ENCODE data around the gene LRRC55.
A peak's percentile ranks its signal among the peaks of the same experiment; 100 is the strongest.
"Not testable (repeated sequence)": the region's sequence is repeated elsewhere in the genome, so short reads cannot be mapped to it uniquely, and the experiment has no call there.

Gene LRRC55

DNA sequence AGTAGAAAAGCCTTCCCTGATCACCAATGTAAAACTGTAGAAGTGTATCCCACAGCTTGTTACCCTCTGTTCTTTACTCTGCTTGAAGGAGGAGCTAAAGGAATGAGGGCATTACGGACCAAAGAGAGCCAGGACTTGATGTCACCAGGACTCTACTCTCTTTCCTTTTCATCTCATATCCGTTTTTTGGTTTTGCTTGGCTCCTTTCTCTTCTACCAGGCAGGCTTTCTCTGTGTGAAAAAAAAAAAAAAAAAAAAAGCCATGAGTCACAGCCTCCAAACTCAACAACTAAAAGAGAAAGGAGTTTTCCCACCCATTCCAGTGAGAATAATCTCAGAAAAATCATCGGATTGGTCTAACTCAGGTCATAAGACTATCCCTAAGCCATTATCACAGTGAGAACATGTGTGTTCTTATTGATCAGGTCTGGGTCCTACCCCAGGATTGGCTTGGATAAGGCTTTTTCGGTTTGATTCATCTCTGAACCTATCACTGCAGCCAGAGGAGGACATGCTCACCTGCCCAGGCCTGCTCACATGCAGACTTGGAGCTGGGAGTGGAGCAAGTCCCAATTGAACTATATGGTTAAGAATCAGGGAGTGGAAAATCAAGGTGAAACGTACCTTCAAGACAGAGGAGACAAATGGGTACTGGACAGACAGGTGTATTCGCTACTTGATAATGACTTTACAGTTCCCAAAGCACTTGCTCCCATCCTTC lies 19.4 kb upstream of the LRRC55 start:
- DNase-seq, result no peak

- no peak for DNase-seq
Measured at GRCh38 chr11:57163160-57163868, 18.4 kb upstream of the LRRC55 start.

GRCh38 chr11:57164317-57164716 lies 17.4 kb upstream of the LRRC55 start:
- no peak for DNase-seq

DNA sequence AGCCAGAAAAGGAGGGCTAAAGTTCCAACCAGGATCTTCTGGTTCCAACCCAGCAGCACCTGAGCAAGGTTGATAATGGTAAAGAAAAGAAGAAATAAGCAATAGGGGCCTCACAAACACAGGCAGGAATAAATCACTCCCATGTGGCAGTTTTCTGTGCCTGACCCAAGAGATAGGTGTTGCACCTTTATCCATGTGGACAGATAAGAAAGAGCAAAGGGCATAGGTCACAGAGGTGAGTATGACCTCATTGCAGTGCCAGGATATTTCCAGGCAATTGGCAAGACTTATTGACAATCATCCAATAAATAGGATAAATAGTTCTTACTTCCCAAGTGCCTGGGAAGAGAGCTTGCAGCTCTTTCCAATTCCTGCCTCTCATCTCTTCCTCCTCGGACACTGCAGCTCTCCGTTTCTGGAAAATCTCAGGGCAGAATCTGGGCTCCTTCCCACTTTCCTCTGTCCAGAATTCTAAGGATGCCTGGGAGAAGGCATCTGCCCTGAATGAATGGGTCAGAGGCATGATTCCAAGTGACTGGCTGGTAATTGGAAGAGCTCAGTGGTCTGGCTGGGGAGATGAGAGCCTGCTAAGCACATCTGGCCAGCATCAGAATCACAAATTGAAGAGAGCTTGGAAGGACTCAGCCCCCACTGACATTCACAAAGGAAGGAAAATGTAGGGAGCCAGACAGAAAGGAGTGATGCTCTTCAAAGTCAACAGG lies 14.5 kb upstream of the LRRC55 start:
- DNase-seq, result no peak

GRCh38 chr11:57169732-57170313 lies 11.9 kb upstream of the LRRC55 start:
- DNase-seq, result not testable (repeated sequence)

DNA sequence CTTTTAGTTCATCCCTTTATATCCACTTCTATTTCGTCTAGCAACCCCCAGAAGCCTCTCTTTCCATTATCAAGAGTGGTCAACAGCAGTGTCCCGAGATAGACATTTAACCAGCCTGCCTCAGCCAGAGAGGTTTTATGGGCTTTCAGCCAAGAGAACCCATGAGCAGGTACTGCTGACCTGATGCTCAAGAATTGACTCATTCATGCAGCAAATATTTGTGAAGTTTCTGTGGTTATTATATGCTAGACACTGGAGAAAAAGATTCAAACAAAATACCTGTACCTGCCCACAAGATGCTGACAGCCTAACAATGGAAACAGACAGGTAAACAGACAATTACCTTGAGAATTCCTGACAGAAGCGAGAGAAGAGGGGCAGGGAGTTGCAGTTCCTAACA lies 9.7 kb upstream of the LRRC55 start:
- no peak for DNase-seq

GRCh38 chr11:57174656-57175055 lies 7.1 kb upstream of the LRRC55 start:
- DNase-seq, result no peak

DNA sequence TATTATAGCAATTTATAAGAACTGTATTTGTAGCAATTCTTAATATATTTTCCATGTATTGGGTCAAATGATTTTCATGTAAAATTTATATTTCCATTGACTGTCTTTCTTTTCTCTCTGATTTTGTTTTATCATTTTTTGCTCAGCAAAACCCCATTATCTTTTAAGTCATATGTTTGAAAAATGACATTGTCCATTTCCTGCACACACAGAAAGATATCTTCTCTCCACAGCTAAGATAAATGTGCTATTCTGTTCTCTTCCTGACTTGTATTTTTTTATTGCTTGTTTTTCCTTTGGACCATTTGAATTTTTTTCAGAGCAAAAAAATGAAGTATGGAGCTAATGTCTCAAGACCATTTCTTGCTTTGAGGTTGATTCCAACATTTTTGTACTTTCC lies 6.3 kb upstream of the LRRC55 start:
- no peak for DNase-seq

DNA sequence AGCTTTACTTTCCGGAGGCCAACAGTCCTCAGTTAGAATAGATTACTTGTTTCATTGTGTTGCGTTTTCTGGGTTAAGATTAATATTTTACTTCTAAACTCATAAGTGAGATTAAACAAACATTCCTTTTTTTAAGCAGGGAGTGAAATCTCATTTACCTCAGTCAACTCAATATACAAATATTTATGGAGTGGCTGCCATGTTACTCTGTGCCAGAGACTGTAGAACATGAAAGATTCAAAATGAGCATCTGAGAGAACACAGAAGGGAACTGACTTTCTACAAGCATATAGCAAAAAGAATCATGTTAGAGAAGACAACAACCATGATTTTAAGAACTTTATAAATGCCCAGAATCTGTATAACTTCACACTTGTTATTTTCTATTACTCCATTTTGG lies 3.4 kb upstream of the LRRC55 start:
- DNase-seq, result no peak

DNA sequence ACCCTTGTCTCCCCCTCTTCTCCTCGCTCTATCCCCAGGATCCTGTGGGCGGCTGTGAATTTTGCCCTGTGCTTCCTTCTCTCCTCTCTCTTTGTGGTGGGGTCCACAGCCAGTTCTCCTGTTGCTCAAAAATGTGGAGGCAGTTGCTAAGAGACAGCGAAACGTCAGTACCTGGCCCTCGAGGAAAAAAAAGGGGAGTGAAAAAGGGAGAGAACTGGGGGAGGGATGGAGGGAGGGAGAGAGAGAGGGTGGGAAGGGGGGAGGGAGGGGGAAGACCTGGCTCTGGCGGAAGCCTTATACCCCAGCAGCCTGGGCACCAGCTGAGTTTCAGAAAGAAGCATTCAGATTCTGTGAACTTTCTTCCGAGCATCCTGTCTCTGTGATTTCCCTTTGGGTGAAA lies 2.1 kb upstream of the LRRC55 start:
- DNase-seq, result no peak

GRCh38 chr11:57180081-57180561 lies 1.6 kb upstream of the LRRC55 start:
- DNase-seq, result no peak

GRCh38 chr11:57180964-57181363 lies 789 bp upstream of the LRRC55 start:
- no peak for DNase-seq

DNA sequence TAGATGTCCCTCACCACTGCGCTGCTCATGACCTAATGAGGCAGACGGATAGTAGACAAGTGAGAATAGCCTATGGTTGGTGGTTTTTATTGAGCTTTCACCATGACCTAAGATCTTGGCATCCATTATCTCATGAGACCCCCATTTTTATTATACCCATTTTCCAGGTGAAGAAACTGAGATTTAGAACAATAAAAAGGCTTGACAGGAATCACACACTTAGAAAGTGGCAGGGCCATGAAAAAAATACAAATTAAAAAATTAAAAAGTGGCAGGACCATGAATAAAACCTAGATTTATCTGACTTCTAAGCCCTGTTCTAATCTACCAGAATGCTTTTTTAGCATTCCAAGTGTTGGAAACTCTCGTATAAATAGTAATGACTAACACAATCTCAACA lies 1.1 kb downstream of the LRRC55 start:
- DNase-seq, result no peak

DNA sequence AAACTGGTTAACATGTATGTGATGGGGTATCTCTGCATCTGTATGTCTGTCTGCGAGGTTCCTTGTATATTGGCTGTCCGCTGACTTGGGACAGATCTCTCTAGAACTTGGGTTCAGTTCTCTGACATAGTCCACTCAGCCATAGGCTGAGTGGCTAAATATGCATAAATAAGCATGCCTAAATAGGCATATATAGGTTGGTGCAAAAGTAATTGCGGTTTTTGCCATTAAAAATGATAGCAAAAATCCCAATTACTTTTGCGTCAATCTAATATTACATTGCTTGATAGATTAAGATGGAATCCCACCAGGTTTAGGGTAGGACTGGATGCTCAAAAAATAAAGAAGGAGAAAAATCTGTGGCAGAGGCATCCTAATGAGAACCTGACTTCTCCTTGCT lies 8.8 kb downstream of the LRRC55 start:
- DNase-seq, result no peak

GRCh38 chr11:57191311-57192219 lies 9.8 kb downstream of the LRRC55 start:
- DNase-seq, result no peak

- no peak for DNase-seq
Measured at GRCh38 chr11:57192316-57192715, 10.6 kb downstream of the LRRC55 start.

- DNase-seq, result no peak
Measured at GRCh38 chr11:57196596-57196995, 14.8 kb downstream of the LRRC55 start.

DNA sequence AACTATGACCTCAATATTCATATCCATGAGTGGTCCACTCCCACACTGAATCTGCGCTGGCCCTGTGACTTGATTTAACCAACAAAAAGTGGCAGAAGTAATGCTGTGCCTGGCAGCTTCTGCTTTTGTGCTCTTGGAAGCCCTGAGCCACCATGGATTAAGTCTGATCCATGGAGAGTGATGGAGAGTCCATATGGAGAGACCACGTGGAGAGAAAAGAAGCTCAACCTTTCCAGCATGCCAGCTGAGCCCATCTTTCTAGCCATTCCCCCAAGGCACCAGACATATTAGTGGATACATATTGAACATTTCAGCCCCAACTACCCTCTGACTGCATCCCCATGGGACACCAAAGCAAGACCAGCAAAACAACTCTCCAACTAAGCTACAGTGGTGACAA lies 16.0 kb downstream of the LRRC55 start:
- no peak for DNase-seq

GRCh38 chr11:57199330-57199729 lies 17.6 kb downstream of the LRRC55 start:
- no peak for DNase-seq

DNA sequence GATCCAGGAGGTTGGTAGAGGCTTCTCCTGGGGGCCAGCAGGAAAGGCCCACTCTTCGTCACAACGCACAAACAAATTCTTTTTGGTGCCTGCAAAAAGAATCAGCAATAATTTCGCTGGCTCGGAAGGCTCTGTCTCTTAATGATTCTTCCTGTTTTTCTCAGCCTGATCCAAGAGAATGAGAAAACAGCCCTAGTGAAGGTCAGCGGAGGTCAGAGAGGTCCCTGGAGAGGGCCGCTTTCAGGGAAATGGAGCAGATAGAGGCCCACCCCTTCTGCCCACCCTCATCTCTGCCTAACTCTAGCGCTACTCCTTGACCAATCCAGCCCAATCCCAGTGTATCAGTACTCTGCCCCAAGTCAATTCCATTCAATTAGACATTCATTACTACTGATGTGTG lies 19.2 kb downstream of the LRRC55 start:
- no peak for DNase-seq

DNA sequence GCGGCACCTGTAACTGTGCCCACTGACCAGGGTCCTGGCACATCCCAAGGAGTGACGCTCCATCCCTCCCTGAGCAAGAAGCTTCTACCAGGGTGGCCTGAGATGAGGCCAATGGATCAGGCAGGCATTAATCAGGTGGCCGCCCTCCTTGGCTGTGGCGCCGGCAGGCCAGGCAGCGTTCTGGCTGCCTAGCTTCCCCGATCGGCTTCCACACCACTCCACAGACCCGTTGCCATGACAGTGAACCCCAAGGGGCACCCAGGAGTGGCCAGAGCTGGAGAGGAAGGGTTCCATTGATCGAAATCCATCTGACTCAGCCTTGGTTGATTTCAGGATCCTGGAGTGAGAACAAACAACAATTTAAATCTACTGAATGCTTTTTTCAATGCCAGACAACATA lies 20.5 kb downstream of the LRRC55 start:
- DNase-seq, result no peak

- DNase-seq, result peak; percentile 39
Measured at GRCh38 chr11:57203359-57203758, 21.6 kb downstream of the LRRC55 start.

Data from fibroblast of skin of scalp (primary cell).